ENCODE results near the gene PRORP. TPM values are rescaled to one million over a fixed set of nuclear protein-coding genes. Genes with fewer than 3 reads are reported as not detected.

PRORP gene
- total and polyA plus RNA-seq, 2 of the 13 experiments (the other 11 are each of a cell fraction or from before 2014, with no cell fraction given): 48.9 to 88.7 TPM

DNA sequence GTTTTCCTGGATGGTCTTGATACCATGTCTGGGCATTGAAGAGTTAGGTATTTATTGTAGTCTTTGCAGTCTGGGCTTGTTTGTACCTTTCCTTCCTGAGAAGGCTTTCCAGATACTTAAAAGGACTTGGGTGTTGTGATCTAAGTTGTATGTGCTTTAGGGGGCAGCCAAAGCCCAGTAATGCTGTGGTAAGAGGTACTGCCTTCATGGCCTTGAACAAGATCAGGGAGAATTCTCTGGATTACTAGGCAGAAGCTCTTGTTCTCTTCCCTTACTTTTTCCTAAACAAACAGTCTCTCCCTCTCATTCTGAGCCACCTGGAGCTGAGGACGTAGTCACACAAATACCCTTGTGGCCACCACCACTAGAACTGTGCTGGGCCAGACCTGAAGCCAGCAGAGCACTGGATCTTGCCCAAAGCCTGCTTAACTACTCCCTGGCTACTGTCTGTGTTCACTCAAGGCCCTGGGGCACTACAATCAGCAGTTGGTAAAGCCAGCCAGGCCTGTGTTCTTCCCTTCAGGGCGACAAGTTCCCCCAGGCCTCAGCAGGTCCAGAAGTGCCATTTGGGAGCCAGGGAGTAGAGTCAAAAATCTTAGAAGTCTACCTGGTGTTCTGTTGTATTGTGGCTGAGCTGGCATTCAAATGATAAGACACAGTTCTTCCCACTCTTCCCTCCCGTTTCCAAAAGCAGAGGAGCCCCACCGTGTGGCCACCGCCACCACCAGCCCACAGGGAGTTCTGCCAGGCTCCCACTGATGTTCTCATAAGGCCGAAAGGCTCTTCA, 11.4 kb downstream of the PRORP start (continued):
- TF ChIP-seq, protein P1, sequence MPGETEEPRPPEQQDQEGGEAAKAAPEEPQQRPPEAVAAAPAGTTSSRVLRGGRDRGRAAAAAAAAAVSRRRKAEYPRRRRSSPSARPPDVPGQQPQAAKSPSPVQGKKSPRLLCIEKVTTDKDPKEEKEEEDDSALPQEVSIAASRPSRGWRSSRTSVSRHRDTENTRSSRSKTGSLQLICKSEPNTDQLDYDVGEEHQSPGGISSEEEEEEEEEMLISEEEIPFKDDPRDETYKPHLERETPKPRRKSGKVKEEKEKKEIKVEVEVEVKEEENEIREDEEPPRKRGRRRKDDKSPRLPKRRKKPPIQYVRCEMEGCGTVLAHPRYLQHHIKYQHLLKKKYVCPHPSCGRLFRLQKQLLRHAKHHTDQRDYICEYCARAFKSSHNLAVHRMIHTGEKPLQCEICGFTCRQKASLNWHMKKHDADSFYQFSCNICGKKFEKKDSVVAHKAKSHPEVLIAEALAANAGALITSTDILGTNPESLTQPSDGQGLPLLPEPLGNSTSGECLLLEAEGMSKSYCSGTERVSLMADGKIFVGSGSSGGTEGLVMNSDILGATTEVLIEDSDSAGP (CRISPR knock-in tag; IDR thresholded peaks at IDR 0.05; ENCODE audit: borderline replicate concordance): peak; percentile 43; the same call in 1 of the 2 replicates
- TF ChIP-seq MXD4 (CRISPR knock-in tag; IDR thresholded peaks at IDR 0.05) (no peak), FOXJ3 (CRISPR knock-in tag; IDR thresholded peaks at IDR 0.05; ENCODE audit: borderline replicate concordance) (no peak), MZF1 (CRISPR knock-in tag; IDR thresholded peaks at IDR 0.05; ENCODE audit: borderline replicate concordance) (0 out of 2 replicates have a peak, but pooled peaks have one; percentile 47), E2F5 (CRISPR knock-in tag; conservative IDR thresholded peaks at IDR 0.05) (0 out of 2 replicates have a peak, but pooled peaks have one; percentile 15), HIVEP1 (CRISPR knock-in tag; IDR thresholded peaks at IDR 0.05) (0 out of 2 replicates have a peak, but pooled peaks have one; percentile 22), ZNF687 (CRISPR knock-in tag; IDR thresholded peaks at IDR 0.05) (peak; percentile 43), SIN3B (IDR thresholded peaks at IDR 0.05; ENCODE audit: low read length) (no peak), GFI1 (CRISPR knock-in tag; IDR thresholded peaks at IDR 0.05; ENCODE audit: borderline replicate concordance) (peak; percentile 38; the same call in 1 of the 2 replicates), STAG1 (CRISPR knock-in tag; IDR thresholded peaks at IDR 0.05) (peak; percentile 72), GPN1 (CRISPR knock-in tag; IDR thresholded peaks at IDR 0.05; ENCODE audit: borderline replicate concordance) (no peak), IRX3 (CRISPR knock-in tag; IDR thresholded peaks at IDR 0.05; ENCODE audit: borderline replicate concordance, low read depth) (no peak), SPEN (CRISPR knock-in tag; IDR thresholded peaks at IDR 0.05; ENCODE audit: low read depth) (peak; percentile 25; the same call in 1 of the 2 replicates), ZNF644 (CRISPR knock-in tag; IDR thresholded peaks at IDR 0.05; ENCODE audit: low read depth) (no peak), ZNF331 (CRISPR knock-in tag; IDR thresholded peaks at IDR 0.05) (0 out of 2 replicates have a peak, but pooled peaks have one; percentile 7), RAD21 (CRISPR knock-in tag; IDR thresholded peaks at IDR 0.05) (peak; percentile 22; the same call in 1 of the 2 replicates), ZNF431 (CRISPR knock-in tag; IDR thresholded peaks at IDR 0.05; ENCODE audit: borderline replicate concordance, low read depth) (0 out of 2 replicates have a peak, but pooled peaks have one; percentile 39), BATF2 (CRISPR knock-in tag; IDR thresholded peaks at IDR 0.05) (no peak)
- TF ChIP-seq, protein P2, sequence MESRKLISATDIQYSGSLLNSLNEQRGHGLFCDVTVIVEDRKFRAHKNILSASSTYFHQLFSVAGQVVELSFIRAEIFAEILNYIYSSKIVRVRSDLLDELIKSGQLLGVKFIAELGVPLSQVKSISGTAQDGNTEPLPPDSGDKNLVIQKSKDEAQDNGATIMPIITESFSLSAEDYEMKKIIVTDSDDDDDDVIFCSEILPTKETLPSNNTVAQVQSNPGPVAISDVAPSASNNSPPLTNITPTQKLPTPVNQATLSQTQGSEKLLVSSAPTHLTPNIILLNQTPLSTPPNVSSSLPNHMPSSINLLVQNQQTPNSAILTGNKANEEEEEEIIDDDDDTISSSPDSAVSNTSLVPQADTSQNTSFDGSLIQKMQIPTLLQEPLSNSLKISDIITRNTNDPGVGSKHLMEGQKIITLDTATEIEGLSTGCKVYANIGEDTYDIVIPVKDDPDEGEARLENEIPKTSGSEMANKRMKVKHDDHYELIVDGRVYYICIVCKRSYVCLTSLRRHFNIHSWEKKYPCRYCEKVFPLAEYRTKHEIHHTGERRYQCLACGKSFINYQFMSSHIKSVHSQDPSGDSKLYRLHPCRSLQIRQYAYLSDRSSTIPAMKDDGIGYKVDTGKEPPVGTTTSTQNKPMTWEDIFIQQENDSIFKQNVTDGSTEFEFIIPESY (CRISPR knock-in tag; IDR thresholded peaks at IDR 0.05): peak; percentile 74; the same call in 1 of the 2 replicates

Data from HepG2 (cell line).